Superior temporal gyrus (tissue), 1 donor: Measurements from ENCODE around the gene KCNIP3.
A peak's percentile ranks its signal among the peaks of the same experiment; 100 is the strongest.

ENCODE experiments used
- DNase-seq: peaks from one replicate; pipeline ENCODE4 v3.0.0-alpha.2; 2016; ENCODE audit errors: extremely low spot score

Gene KCNIP3

GRCh38 chr2:95312543-95313201 is 15.5 kb downstream of the KCNIP3 start:
- DNase-seq: peak; percentile 93

- peak; percentile 55 for DNase-seq
Observed at GRCh38 chr2:95313296-95314131, 16.4 kb downstream of the KCNIP3 start.

- no peak for DNase-seq
Observed at GRCh38 chr2:95314598-95314963, 17.4 kb downstream of the KCNIP3 start.

DNA sequence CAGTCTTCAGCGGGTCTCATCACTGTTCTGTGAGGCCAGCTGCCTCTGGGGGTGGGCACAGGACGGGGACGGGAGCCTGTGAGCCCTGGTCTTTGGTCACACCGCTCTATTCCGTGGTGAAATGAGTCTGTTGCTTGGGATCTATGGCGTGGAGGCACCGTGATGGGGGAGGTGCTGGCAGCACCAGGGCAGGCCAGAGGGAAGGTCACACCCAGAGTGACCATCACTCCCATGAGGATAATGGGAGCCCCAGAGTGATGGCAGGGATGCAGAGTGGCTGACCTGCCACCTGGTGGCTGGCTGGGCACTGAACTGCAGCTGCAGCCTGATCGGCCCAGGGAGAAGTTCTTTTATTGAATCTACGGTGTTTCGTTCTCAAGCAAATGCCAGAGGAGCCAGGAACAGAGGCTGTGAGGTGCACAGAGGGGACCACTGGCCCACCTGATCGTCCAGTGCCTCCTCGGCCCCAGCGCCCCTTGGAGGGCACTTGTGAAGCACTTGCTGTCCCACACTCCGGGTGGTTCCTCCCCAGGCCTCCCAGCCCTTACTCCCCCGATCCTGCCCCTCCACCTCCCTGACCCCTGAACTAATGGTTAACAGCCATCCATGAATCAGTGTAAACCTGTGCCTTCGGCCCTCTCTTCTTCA is 17.9 kb downstream of the KCNIP3 start:
- peak; percentile 83 for DNase-seq

DNA sequence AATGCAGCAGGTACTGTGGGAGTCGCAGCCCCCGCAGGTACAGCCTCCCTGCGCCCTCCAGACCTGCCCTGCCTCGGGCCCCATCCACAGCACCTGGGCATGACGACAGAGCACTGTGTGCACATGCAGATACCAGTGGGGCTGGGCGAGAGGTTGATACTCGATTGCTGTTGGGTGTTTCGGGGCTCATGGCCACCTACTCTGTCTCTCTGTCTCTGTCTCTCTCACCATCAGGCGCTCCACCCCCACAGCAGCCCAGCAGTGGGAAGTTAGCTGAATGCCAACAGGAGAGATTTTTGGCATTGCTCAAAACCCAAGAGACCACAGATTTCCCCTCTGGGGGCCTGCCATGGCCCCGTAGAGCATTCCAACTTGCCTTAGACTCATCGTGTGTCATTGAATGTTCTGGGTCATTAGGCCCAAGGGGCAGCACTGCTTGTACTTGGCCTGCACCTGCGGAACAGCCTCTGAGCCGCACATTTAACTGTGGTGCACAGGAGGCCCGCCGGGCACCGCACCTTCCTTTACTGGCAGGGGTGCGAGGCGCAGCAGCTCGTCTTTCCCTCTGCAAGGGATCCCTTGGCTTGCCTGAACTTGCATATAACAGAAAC is 18.8 kb downstream of the KCNIP3 start:
- no peak for DNase-seq

GRCh38 chr2:95316466-95317122 is 19.4 kb downstream of the KCNIP3 start:
- DNase-seq: no peak

DNA sequence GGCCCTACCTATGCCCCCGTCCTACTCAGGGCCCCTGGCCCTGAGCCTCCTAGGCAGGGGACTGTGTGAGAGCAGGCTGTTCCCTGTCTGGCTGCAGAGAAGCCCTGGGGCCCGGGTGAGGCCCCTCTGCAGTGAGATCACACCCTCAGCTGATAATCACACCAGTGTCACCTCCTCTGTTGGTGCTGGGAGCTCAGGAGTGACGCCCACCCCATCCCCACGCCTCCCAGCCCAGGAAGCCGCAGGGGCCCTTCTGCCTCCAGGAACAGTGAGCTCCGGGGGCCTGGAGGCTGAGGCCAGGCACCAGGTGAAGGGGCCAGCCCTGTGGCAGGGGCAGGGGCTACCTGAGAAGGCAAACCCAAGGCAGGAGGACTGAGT is 20.0 kb downstream of the KCNIP3 start:
- no peak for DNase-seq

- no peak for DNase-seq
Observed at GRCh38 chr2:95317665-95318425, 20.7 kb downstream of the KCNIP3 start.

DNA sequence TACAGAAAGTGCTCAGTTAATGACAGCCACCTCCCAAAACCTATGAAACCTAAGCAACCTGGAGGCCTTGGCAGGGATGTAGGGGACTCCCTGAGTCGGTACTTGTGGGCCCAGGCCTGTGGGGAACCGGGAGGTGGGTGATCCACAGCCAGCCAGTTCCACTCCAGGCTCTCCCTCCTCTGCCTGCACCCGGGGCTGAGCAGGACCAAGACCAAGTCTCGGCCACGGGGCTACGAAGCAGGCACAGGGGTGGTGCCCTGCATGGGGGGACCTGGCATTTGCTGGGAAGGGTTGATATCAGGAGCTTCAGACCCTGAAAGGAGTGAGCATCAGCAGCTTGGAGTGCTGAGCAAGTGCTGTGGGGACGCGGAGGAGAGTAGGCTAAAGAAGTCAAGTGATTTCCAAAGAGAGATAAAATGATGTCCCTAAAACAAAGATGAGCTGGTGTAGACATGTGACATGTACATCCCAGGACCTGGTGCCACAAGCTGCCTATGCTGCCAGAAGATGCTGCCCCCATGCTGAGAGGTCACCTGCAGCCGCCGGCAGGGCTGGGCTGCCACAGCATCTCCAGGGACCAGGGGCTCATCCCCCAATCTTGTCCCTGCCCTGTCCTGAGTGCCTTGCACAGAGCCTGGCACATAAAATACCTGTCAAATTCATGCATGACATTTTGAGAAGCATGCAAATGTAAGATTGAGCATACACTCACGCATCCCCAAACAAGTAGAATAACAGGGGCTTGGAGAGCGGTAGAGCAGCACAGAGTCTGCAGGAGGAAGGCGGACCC is 21.5 kb downstream of the KCNIP3 start:
- DNase-seq: no peak

GRCh38 chr2:95319481-95320343 is 22.6 kb downstream of the KCNIP3 start:
- no peak for DNase-seq

GRCh38 chr2:95320344-95320712 is 23.2 kb downstream of the KCNIP3 start:
- no peak for DNase-seq

- DNase-seq: no peak
Observed at GRCh38 chr2:95320986-95321767, 24.0 kb downstream of the KCNIP3 start.

- no peak for DNase-seq
Observed at GRCh38 chr2:95323347-95324155, 26.4 kb downstream of the KCNIP3 start.

DNA sequence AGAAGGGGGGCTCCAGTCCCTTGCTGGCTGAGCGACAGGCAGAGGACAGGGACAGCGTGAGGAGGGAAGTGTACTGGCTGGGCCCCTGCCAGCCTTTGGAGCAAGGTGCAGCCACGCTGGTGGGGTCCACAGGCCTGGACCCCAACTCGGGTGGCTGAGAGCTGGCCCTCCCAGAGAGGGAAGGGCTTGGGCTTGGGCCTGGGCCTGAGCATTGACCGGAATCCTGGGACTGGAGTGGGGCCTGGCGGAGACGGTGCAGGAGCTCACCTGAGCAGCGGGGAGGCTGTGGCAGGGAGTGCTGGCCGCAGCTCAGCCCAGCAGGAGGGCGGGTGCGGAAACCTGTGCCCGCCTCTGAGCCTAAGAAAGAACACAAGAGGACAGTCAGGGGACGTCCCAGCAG is 27.9 kb downstream of the KCNIP3 start:
- DNase-seq: no peak

DNA sequence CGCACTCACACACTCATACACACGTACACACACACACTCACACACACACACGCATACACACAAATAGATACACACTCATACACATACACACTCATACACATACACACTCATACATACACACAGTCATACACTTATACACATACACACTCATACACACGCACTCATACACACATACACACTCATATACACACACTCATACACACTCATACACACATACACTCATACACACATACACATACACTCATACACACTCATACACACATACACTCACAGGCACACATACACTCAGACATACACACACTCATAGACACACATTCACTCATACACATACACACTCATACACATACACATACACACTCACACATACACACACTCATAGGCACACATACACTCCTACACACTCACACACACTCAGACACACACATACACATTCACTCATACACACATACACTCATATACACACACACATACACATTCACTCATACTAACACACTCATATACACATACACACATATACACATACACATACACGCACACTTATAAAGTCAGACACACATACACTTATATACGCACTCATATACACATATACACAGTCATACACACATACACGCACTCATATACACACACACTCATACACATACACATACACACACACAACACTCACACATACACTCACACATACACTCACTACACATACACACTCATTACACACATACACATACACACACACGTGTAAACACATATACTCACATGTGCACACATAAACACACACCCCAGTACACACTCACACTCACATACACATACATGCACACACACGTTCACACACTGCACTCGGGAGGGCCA is 28.7 kb downstream of the KCNIP3 start:
- DNase-seq: no peak

DNA sequence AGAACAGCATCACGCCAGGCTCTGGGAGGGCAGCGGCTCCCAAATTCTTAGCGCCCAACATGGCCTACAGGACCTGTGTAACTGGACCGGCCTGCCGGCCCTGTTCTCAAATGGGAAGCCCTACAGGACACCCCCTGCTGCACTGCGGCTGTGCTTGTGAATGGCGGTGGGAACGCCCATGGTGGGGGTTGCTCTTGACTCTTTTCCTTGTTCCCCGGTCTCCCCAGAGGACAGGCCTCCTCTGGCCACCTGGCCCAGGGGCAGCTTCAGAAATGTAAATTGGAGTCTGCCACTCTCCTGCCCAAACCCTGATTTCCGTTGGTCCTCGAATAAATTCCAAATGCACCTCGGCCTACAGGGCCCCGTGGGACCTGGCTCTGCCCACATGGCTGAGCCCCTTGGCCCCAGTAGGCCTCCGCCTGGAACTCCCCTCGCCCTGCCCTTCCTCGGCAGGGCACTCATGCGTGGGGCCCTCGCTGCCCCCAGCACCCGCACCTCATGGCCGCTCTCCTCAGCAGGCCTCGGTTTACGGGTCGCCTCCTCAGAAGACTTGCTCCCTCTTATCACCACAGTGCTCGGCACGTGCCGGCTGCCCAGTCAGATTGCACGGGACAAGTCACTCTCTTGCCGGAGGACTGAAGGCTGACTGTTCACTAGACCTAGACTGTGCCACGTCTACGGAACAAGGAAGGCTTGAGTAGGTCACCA is 29.4 kb downstream of the KCNIP3 start:
- DNase-seq: no peak
